Nephron (organoid): ENCODE results near the gene SLIT2.

Experiments used
- H3K27ac Mint-ChIP-seq, 3 experiments: 2 replicates each; pipeline ENCODE4 v1.8.0; 2020; ENCODE audit warnings: mixed read lengths in 3 of 3, mild to moderate bottlenecking in 2 of 3, moderate library complexity in 1 of 3
- H3K27me3 Mint-ChIP-seq: 2 replicates; pipeline ENCODE4 v1.8.0; 2021; ENCODE audit warnings: low read depth, mild to moderate bottlenecking, moderate library complexity, mixed read lengths
- H3K36me3 Mint-ChIP-seq: 2 replicates; pipeline ENCODE4 v1.8.0; 2020; ENCODE audit warnings: low read depth, mixed read lengths
- H3K4me1 Mint-ChIP-seq: 2 replicates; pipeline ENCODE4 v1.8.0; 2020; ENCODE audit warnings: mixed read lengths
- H3K4me3 Mint-ChIP-seq, 3 experiments: 2 replicates each; pipeline ENCODE4 v1.8.0; 2020; ENCODE audit warnings: mild to moderate bottlenecking in 3 of 3, mixed read lengths in 3 of 3, moderate library complexity in 2 of 3
- H3K9me3 Mint-ChIP-seq: 2 replicates; pipeline ENCODE4 v1.8.0; 2020; ENCODE audit warnings: mixed read lengths
- TF ChIP-seq, protein P1 (sequence below), 3 experiments: fragments of 200-600 bp; sonication (generic); IDR thresholded peaks; one replicate each; pipeline ENCODE4 v1.5.0; 2021; ENCODE audit warnings: antibody characterized with exemption in 3 of 3; ENCODE audit not compliant: unreplicated experiment in 3 of 3

The SLIT2 gene

GRCh38 chr4:20284990-20285389 lies 33.3 kb downstream of the SLIT2 start:
- no peaks in the 10 kb centered on the region for H3K9me3 Mint-ChIP-seq

DNA sequence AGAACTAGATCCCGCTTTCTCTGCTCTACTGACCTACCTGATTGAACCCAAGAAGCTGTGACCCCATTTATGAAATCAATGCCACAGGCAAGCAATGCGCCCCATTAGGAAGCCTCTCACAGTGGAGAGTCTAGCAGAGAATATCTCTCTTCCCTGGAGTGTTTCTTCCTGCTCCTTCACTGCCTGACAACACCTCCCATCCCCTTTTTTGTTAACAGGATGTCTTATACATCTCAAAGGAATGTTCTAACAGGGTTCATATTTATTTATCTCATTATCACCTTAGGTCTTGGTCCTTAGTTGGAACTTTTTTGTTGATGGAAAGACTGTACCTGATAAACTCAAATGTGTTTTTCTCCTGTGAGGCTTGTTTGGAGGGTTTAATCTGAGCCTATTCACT lies 35.5 kb downstream of the SLIT2 start:
- Mint-ChIP-seq H3K4me1 (no peaks in the 10 kb centered on the region), H3K36me3 (peaks cover 18% of the 10 kb centered on the region), H3K27me3 (no peaks in the 10 kb centered on the region), H3K27ac (no peak overlapping the region), H3K9me3 (no peaks in the 10 kb centered on the region), H3K4me3 (no peak overlapping the region)
- TF ChIP-seq, protein P1, sequence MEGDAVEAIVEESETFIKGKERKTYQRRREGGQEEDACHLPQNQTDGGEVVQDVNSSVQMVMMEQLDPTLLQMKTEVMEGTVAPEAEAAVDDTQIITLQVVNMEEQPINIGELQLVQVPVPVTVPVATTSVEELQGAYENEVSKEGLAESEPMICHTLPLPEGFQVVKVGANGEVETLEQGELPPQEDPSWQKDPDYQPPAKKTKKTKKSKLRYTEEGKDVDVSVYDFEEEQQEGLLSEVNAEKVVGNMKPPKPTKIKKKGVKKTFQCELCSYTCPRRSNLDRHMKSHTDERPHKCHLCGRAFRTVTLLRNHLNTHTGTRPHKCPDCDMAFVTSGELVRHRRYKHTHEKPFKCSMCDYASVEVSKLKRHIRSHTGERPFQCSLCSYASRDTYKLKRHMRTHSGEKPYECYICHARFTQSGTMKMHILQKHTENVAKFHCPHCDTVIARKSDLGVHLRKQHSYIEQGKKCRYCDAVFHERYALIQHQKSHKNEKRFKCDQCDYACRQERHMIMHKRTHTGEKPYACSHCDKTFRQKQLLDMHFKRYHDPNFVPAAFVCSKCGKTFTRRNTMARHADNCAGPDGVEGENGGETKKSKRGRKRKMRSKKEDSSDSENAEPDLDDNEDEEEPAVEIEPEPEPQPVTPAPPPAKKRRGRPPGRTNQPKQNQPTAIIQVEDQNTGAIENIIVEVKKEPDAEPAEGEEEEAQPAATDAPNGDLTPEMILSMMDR (IDR thresholded peaks at IDR 0.05; ENCODE audit: unreplicated experiment in 3 of 3) = no peak

More at GRCh38 chr4:20284990-20285389, 33.3 kb downstream of the SLIT2 start:
- Mint-ChIP-seq H3K27me3 (no peaks in the 10 kb centered on the region), H3K4me1 (no peaks in the 10 kb centered on the region), H3K36me3 (peaks cover 12% of the 10 kb centered on the region), H3K4me3 (no peak overlapping the region), H3K27ac (no peak overlapping the region)
- TF ChIP-seq, protein P1 (IDR thresholded peaks at IDR 0.05; ENCODE audit: unreplicated experiment in 3 of 3) = no peak

- Mint-ChIP-seq H3K4me3 (no peak overlapping the region), H3K27me3 (no peaks in the 10 kb centered on the region), H3K36me3 (peaks cover 19% of the 10 kb centered on the region)
Measured at GRCh38 chr4:20288047-20288650, 36.4 kb downstream of the SLIT2 start.

GRCh38 chr4:20288846-20289512 lies 37.3 kb downstream of the SLIT2 start:
- no peak overlapping the region for H3K27ac Mint-ChIP-seq
- no peaks in the 10 kb centered on the region for H3K9me3 Mint-ChIP-seq
- H3K27me3 Mint-ChIP-seq = no peaks in the 10 kb centered on the region
- TF ChIP-seq, protein P1 (IDR thresholded peaks at IDR 0.05; ENCODE audit: unreplicated experiment in 3 of 3) = no peak
- peaks cover 19% of the 10 kb centered on the region for H3K36me3 Mint-ChIP-seq
- no peak overlapping the region for H3K4me3 Mint-ChIP-seq
- no peaks in the 10 kb centered on the region for H3K4me1 Mint-ChIP-seq

More at GRCh38 chr4:20288047-20288650, 36.4 kb downstream of the SLIT2 start:
- TF ChIP-seq, protein P1 (IDR thresholded peaks at IDR 0.05; ENCODE audit: unreplicated experiment in 3 of 3) = no peak
- H3K4me1 Mint-ChIP-seq = no peaks in the 10 kb centered on the region
- H3K9me3 Mint-ChIP-seq = no peaks in the 10 kb centered on the region
- H3K27ac Mint-ChIP-seq = no peak overlapping the region

GRCh38 chr4:20289782-20290181 lies 38.1 kb downstream of the SLIT2 start:
- Mint-ChIP-seq H3K27ac (no peak overlapping the region), H3K4me1 (peaks cover 4% of the 10 kb centered on the region), H3K27me3 (no peaks in the 10 kb centered on the region), H3K9me3 (no peaks in the 10 kb centered on the region), H3K4me3 (no peak overlapping the region), H3K36me3 (peaks cover 19% of the 10 kb centered on the region)
- TF ChIP-seq, protein P1 (IDR thresholded peaks at IDR 0.05; ENCODE audit: unreplicated experiment in 3 of 3) = no peak

DNA sequence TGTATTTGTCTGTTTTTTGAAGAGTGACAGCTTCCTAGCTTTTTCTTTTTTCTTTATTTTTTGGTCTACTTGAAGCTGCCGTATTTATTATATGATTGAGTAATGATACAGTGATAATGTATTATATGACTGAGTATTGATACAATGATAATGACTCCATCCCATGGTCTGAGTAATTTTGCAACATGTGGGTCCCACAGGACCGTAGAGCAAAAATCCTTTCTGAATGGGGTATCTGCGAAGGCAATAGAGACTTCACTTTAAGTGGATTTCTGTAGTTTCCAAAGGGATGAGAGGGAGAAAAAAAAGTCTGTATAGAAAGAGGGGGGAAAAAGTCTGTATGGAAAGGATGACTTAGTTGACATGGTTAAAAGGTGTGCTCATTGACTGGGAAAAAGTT lies 41.0 kb downstream of the SLIT2 start:
- Mint-ChIP-seq H3K9me3 (no peaks in the 10 kb centered on the region), H3K36me3 (peaks cover 7% of the 10 kb centered on the region), H3K4me3 (no peak overlapping the region), H3K27ac (no peak overlapping the region), H3K27me3 (no peaks in the 10 kb centered on the region), H3K4me1 (peaks cover 15% of the 10 kb centered on the region)
- TF ChIP-seq, protein P1 (IDR thresholded peaks at IDR 0.05; ENCODE audit: unreplicated experiment in 3 of 3) = no peak
